ENCODE results near the gene OTUD1.

- TF ChIP-seq POLR2A (IDR thresholded peaks at IDR 0.05) (no peak), CTCF (IDR thresholded peaks at IDR 0.05) (no peak)
Observed at GRCh38 chr10:23453465-23453864, 14.6 kb downstream of the OTUD1 start.
